GM12878 (cell line): Measurements from ENCODE around the gene PPP1R3G.

Experiments
- BRCA1 ChIP-seq: IDR thresholded peaks from 2 replicates; pipeline ENCODE4 v1.6.1; 2011; ENCODE audit warnings: low read depth, low read length, improper control_type of control experiment
- CBFB ChIP-seq: IDR thresholded peaks from 2 replicates; pipeline ENCODE4 v1.6.1; 2016; ENCODE audit warnings: antibody characterized with exemption, low read depth
- CTCF ChIP-seq, 3 experiments: IDR thresholded peaks in 2 of 3; conservative IDR thresholded peaks in 1 of 3; 2 replicates each; pipeline ENCODE4 v1.5.1; 2011; ENCODE audit warnings: low read depth in 3 of 3, low read length in 3 of 3, mild to moderate bottlenecking in 3 of 3, control low read depth in 2 of 3, moderate library complexity in 2 of 3, inconsistent platforms in 1 of 3, mixed read lengths in 1 of 3; ENCODE audit not compliant: control insufficient read depth in 2 of 3, insufficient read depth in 1 of 3; ENCODE audit errors: extremely low read depth in 1 of 3
- E2F4 ChIP-seq: IDR thresholded peaks from 2 replicates; pipeline ENCODE4 v1.6.1; 2012; ENCODE audit warnings: low read depth, low read length, improper control_type of control experiment
- E4F1 ChIP-seq: fragments of 450-650 bp; IDR thresholded peaks from 2 replicates; pipeline ENCODE4 v1.6.1; 2018; ENCODE audit warnings: borderline replicate concordance, mild to moderate bottlenecking; ENCODE audit not compliant: partially characterized antibody
- EP300 ChIP-seq, 2 experiments: fragments of 150-350 bp in 1 of 2; IDR thresholded peaks; 2 replicates each; pipeline ENCODE4 v1.6.1; 2011 to 2012; ENCODE audit warnings: low read depth in 2 of 2, low read length in 2 of 2, borderline replicate concordance in 1 of 2, improper control_type of control experiment in 1 of 2, inconsistent platforms in 1 of 2; ENCODE audit not compliant: control insufficient read depth in 1 of 2
- ESRRA ChIP-seq: IDR thresholded peaks from 2 replicates; pipeline ENCODE4 v1.6.1; 2012; ENCODE audit warnings: mild to moderate bottlenecking, low read length, improper control_type of control experiment
- POLR2A ChIP-seq: IDR thresholded peaks from 2 replicates; pipeline ENCODE4 v1.6.1; 2011; ENCODE audit warnings: low read depth, mild to moderate bottlenecking, low read length
- POLR2AphosphoS5 ChIP-seq: IDR thresholded peaks from 2 replicates; pipeline ENCODE4 v1.6.1; 2011; ENCODE audit warnings: mild to moderate bottlenecking, low read length, inconsistent platforms
- RB1 ChIP-seq: fragments of 450-650 bp; formaldehyde crosslinking; IDR thresholded peaks from 2 replicates; pipeline ENCODE4 v1.6.1; 2017; ENCODE audit warnings: mild to moderate bottlenecking, borderline replicate concordance
- SRF ChIP-seq, 2 experiments: IDR thresholded peaks; 2 replicates each; pipeline ENCODE4 v1.6.1; 2011; ENCODE audit warnings: low read depth in 2 of 2, low read length in 2 of 2, mild to moderate bottlenecking in 1 of 2, moderate library complexity in 1 of 2
- TAF1 ChIP-seq: IDR thresholded peaks from 2 replicates; pipeline ENCODE4 v1.6.1; 2011; ENCODE audit warnings: mild to moderate bottlenecking, low read depth, low read length, borderline replicate concordance
- YBX1 ChIP-seq: fragments of 450-650 bp; IDR thresholded peaks from 2 replicates; pipeline ENCODE4 v1.6.1; 2016; ENCODE audit warnings: antibody characterized with exemption
- TF ChIP-seq, protein P1 (sequence below): IDR thresholded peaks from 2 replicates; pipeline ENCODE4 v1.6.1; 2012; ENCODE audit warnings: low read depth, low read length, improper control_type of control experiment

GRCh38 chr6:5055118-5055517, 30.0 kb upstream of the PPP1R3G start:
- TF ChIP-seq CTCF (IDR thresholded peaks at IDR 0.05 in 2 of 3, conservative IDR thresholded peaks at IDR 0.05 in 1 of 3; ENCODE audit: control insufficient read depth in 2 of 3, extremely low read depth in 1 of 3, insufficient read depth in 1 of 3, low read depth in 3 of 3, low read length in 3 of 3): no peak
- no peak for TF ChIP-seq E4F1
- no peak for TF ChIP-seq ESRRA
- TF ChIP-seq SRF (IDR thresholded peaks at IDR 0.05; ENCODE audit: low read depth in 2 of 2, low read length in 2 of 2): no peak
- no peak for TF ChIP-seq TAF1
- TF ChIP-seq BRCA1: no peak
- no peak for TF ChIP-seq E2F4
- TF ChIP-seq RB1: no peak
- no peak for TF ChIP-seq POLR2AphosphoS5
- no peak for TF ChIP-seq YBX1
- TF ChIP-seq, protein P1, sequence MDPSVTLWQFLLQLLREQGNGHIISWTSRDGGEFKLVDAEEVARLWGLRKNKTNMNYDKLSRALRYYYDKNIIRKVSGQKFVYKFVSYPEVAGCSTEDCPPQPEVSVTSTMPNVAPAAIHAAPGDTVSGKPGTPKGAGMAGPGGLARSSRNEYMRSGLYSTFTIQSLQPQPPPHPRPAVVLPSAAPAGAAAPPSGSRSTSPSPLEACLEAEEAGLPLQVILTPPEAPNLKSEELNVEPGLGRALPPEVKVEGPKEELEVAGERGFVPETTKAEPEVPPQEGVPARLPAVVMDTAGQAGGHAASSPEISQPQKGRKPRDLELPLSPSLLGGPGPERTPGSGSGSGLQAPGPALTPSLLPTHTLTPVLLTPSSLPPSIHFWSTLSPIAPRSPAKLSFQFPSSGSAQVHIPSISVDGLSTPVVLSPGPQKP: no peak
- no peak for TF ChIP-seq POLR2A
- no peak for TF ChIP-seq EP300 (IDR thresholded peaks at IDR 0.05; ENCODE audit: borderline replicate concordance in 1 of 2, control insufficient read depth in 1 of 2, low read depth in 2 of 2, low read length in 2 of 2)
- TF ChIP-seq CBFB: no peak
